ENCODE measurements around the gene MYRF.

MYRF gene

DNA sequence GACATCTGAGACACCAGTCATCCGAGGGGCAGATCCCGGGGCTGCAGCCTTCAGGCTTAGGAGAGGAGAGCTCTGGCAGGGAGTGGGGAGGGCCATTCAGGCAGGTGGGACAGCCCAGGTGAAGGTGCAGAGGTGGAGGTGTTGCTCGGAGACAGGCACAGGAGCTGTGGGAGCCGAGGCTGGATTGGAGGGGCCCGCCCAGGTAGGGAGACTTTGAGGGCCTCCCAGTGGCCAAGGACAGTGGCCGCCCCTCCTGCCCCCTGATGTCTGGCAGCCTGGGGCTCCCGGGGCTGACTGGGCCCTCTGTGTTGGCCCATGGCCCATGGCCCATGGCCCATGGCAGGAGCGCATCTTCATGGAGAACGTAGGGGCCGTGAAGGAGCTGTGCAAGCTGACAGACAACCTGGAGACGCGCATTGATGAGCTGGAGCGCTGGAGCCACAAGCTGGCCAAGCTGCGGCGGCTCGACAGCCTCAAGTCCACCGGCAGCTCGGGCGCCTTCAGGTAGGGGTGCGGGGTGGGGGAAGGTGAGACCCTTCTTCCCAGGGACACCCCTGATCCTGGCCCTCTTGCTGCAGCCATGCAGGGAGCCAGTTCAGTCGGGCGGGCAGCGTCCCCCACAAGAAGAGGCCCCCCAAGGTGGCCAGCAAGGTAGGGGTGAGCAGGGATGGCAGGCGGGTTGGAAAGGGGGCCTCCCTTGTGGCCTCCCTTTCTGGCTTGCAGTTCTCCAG, 26.6 kb downstream of the MYRF start:
- DNase-seq: no peak

DNA sequence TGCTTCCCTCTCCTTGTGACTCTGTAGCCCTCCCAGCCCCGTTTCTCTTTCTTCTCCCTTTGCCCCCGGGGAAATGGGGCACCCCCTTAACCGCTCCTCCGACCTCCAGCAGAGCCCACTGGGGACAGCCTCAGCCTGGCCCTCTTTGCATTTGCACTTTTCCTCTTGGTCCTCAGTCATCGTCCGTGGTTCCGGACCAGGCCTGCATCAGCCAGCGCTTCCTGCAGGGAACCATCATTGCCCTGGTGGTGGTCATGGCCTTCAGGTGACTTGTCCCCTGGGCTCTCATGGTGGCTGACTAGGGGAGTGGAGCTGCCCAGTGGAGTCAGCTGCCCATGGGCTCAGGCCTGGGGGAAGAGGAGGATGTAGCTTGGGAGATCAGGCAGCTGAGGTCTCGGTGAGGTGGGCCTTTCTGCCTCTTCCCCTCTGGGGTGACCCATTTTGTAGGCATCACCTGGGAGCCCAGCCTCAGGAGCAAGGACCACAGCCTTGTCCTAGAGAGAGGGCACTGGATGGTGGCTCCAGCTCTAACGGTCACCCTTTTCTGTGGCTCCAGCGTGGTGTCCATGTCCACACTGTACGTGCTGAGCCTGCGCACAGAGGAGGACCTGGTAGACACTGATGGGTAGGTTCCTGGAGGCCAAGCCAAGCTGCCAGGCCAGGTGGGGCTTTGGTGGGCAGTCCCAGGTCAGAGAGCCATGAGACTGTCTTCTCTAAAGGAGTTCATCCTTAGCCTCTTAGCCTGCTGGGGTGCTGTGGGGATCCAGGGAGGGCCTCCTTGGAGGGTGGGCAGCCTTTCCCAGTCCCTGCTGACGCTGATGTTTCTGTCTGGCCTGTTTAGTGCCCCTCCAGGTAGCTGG, 27.5 kb downstream of the MYRF start:
- no peak for DNase-seq

DNA sequence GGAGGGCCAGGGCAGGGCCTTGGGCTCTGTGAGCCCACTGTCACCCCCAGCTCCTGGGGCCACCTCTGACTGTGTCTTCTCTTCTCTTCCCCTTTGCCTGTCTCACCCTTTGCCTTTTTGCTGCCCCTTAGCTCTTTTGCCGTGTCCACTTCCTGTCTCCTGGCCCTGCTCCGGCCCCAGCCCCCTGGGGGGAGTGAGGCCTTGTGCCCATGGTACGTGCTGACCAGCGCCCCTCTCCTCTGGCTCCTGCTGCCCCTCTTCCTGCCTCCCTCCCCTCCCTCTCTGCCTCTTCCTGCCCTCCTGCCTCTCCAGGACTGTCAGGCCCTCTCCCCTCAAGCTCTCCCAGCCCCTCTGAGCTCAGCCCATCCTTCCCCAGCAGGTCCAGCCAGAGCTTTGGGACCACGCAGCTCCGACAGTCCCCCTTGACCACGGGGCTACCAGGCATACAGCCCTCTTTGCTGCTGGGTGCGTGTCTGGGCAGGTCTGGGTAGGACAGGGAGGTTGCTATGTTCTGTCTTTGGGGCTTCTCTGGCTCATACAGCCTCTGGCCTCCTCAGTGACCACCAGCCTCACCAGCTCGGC, 28.2 kb downstream of the MYRF start:
- DNase-seq: no peak

DNA sequence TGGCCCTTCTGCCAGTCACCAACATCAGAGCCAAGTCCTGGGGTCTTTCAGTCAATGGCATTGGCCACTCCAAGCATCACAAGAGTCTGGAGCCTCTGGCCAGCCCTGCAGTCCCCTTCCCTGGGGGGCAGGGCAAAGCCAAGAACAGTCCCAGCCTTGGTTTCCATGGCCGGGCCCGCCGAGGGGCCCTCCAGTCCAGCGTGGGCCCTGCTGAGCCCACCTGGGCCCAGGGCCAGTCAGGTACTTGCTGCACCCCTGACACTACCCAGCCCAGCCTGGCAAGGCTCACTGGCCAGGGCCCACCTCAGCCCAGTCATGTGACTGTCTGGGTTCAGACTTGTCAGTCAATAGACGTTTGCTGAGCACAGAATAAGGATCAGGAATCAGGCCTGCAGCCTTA, 29.1 kb downstream of the MYRF start:
- DNase-seq: no peak

DNA sequence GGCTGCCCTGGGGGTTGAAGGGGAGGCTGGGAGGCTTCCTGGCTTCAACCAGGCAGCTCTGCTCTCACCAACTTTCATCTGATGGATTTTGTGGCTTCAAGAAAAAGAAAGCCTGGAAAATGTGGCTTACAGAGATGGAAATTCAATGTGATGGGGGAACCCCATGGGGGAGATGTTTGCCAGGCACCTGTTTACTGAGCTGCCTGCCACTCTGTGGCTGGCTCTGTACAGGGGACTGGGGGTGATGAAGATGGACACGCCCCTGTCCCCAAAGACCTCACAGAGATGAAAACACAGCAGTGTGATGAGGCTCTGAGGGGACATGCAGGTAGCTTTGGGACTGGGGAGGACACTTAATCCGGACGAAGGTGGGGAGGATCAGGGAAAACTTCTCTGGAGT, 29.9 kb downstream of the MYRF start:
- no peak for DNase-seq

DNA sequence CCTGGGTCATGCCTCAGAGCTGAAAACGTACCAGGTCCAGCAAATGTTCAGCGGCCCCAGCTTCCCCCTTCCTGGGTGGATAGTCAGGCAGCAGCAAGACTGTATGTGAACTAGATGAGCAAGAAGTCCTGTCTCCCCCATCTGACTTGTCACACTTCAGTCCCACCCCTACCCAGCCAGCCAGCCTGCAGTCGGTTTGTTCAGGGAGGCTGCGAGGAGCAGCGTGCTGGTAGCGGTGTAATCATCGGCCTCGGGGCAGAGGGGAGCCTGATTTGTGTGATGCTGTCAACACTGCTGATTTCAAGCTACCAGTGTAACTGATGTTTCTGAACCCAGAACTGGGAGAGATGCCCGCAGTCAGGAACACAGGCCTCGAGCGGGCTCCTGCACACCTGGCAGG, 30.4 kb downstream of the MYRF start:
- no peak for DNase-seq

DNA sequence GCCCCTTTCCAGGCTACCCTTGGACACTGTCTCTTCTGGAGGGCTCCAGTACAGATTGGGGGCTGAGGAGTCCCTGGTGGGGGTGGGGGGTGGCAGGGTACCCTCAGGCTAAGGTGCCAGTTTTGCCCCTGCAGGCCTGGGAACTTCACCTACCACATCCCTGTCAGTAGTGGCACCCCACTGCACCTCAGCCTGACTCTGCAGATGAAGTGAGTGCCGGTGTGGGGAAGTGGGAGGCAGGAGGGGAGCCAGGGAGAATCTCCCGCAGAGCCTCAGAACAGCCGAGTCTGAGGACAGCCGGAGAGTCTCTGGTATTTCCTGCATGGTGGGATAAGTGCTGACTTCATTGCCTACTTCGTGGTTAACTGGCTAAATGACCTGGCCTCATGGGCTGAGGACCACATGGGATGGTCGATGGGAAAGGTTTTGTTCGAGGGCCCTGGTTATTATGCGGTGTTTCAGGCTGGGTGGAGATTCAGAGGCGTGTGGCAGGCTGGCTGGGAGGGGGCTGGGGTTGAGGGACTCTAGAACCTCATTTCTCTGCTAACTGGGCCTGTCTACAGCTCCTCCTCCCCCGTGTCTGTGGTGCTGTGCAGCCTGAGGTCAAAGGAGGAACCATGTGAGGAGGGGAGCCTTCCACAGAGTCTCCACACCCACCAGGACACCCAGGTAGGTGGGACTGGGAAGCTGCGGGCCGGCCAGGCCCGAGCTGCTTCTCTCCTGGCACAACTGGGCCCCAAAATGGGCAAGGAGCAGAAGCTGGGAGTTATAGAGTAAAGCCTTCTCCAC, 31.5 kb downstream of the MYRF start:
- DNase-seq: no peak

DNA sequence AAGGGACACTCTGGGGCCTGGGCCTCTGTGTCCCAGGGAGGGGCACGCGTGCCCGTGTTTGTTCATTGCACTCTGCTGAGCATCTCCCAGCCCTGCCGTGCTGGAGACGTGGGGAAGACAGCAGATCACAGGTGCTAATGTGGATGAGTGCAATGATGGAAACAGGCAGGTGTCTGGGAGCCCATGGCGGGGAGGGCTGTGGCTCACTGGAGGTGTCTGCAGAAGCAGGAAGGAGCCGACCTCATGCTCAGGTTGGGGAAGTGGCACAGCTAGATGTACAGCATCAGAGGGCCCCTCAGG, 32.0 kb downstream of the MYRF start:
- no peak for DNase-seq

DNA sequence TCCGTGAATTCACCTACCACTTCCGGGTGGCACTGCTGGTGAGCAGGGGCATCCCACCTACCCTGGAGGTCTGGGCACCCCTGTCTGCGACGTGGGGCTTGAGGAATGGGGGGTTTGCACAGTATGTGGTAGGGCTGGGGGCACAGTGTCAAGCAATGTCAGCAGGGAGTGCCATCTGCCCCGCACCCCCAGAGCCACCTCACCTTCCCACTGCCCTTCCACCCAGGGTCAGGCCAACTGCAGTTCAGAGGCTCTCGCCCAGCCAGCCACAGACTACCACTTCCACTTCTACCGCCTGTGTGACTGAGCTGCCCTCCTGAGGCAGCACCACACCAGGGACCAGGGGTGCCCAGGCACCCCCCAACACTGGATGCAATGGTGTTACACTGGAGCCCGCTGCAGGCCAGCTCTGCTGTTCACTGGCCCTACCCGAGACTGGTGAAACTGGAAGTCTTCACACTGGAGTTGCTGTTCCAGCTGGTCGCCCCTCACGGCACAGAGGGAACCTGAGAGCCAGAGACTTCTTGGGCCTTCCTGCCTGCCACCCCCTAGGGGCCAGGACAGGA, 33.5 kb downstream of the MYRF start:
- no peak for DNase-seq

DNA sequence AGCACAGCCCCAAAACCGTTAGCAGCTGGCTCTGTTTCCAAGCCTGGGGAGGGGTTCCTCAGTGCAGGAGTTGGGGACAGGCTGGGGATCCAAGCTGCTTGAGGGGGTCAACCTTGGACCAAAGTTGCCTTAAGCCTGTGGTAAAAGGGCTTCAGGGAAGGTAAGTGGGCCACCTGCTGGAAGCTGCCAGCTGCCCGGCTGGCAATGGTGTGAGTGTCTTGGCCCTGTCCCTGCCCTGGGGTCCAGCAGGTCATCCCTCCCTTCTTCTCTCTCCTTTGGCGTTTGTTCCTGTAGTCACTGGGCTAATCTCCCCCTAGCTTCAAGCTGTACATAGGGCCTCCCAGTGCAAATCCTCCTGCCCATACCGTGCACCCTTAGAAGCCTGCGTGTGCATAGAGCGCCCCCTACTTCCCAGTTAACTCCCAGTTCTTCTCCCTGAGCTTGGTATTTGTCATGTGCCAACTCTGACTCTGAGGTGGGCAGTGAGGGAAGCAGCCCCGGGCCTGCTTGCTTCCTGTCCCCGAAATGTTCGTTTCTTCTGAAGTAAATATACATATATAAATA, 35.6 kb downstream of the MYRF start:
- no peak for DNase-seq

DNA sequence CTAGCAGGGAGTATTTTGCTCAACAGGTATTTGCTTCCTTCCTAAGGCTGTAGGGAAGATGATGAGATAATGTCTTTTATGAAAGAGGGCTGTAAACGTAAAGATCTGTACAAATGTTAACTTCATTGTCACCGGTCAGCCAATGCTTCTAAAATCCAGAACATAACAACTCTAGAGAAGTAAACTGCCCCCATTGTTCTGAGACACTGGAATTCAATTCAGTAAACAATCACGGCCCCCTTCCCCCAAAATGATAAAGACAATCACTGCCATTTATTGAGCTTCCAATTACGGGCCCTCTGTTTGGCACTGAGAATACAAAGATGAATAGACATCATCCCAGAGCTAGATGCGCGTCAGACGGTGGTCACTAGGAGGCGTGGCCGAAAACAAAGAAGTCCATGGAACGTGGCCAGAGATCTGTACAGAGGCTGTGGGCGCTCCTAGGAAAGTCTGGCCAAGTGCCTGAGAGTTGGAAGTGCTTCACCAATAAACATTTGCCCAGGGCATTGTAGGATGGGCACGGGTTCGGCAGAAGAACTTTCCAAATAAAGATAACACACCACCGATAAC, 39.4 kb downstream of the MYRF start:
- DNase-seq: peak; percentile 35

DNA sequence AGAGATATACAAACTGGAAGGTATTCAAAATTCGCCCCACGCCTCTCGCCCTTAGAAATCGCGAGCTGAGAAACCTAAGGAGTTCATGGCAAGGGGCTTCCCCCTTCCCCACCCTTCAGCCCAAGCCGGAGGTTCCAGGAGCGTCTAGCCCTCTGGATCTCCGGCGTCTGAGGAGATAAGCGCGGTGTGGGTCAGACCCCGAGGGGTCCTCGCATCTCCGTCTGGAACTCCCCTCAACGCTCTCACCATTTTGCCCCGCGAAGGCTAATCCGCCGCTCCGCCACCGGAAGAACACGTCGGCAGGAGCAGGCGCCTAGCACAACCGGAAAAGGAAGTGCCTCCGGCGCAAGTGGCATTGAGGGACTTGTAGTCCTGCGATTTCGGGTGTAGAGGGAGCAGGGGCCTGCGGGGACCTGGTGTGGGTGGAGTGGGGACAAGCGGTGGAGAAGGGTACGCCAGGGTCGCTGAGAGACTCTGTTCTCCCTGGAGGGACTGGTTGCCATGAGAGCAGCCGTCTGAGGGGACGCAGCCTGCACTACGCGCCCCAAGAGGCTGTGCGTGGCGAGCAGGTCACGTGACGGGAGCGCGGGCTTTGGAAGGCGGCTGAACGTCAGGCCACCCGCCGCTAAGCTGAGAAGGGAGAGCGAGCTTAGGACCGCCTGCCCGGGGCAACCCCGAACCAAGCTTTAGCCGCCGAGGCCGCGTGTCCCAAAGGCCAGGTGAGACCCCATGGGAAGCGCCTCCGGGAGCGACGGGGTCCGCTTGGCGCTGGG, 40.1 kb downstream of the MYRF start, which contains the start of the genes FEN1 and TMEM258:
TSS of gene FEN1 (plus strand) at position 602 of the 773 bp plus-strand sequence. CDS start 2,451 bp downstream, outside the sequence.
TSS of gene TMEM258 (minus strand) at position 290 of the 773 bp plus-strand sequence. CDS start at position 249, 41 bp downstream.
- peak; percentile 93 for DNase-seq

DNA sequence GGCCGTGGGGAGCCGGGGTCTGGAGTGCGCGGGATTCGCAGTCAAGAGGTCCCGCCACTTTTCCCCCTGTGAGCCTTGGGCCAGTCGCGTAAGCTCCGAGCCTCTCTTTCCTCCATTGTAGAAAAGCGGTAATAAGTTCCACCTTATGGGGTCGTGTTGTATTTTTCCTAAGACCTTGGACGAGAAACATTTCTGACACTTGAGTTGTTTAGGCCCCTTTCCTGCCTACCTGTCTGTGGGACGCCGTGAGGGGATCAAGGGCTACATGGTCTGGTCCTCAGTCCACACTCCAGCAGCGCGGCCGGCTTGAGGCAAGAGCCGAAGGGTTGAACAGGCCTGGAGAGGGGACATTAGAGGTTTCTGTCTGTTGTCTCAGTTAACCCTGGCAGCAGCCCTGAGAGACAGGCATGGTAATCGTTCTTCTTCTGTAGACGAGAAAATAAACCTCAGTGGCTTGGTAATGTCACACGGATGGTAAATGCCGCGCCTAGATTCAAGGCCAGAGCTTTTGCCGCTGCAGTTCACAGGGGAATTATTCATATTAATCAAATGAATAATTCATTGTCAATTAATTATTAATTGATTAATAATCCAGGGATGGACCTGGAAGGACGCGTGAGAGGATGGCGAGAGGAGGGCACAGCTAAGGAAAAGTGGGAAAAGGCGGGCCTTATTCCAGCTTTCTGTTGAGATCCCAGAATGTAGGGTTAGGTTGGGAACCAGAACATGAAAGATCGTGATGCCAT, 40.8 kb downstream of the MYRF start:
- no peak for DNase-seq

DNA sequence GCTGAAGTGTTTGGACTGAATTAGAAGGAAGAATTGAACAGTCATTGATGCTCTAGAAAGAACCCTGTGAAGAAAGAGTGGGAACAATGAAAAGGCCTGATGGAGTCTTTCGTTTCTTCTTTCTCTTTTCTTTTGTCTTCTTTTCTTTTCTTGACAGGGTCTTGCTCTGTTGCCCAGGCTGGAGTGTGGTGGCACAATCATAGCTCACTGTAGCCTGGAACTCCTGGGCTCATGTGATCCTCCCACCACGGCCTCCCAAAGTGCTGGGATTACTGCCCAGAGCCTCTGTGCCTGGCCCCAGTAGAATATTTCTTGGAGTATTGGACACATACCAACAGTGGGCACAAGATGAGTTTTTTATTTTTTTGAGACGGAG, 41.4 kb downstream of the MYRF start:
- no peak for DNase-seq

DNA sequence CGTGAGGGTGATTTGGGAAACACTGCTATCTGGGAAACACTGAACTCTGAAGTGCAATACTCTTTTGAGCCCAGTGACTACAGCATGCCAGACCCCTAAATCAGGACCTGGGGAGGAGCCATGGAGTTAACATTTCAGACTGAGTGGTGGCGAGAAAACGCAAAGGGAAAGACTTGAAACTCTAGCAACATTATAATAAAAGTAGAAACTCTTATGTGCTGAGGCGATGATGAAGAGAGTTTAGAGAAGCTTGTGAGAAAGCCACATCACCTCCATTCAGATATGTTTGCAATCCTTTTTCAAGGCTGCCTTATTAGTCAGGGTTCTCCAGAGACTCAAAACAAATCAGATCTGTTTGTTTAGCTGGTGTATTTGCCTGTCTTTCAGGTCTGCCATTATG, 42.1 kb downstream of the MYRF start:
- DNase-seq: no peak

DNA sequence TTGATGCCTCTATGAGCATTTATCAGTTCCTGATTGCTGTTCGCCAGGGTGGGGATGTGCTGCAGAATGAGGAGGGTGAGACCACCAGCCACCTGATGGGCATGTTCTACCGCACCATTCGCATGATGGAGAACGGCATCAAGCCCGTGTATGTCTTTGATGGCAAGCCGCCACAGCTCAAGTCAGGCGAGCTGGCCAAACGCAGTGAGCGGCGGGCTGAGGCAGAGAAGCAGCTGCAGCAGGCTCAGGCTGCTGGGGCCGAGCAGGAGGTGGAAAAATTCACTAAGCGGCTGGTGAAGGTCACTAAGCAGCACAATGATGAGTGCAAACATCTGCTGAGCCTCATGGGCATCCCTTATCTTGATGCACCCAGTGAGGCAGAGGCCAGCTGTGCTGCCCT, 43.0 kb downstream of the MYRF start:
- DNase-seq: no peak

DNA sequence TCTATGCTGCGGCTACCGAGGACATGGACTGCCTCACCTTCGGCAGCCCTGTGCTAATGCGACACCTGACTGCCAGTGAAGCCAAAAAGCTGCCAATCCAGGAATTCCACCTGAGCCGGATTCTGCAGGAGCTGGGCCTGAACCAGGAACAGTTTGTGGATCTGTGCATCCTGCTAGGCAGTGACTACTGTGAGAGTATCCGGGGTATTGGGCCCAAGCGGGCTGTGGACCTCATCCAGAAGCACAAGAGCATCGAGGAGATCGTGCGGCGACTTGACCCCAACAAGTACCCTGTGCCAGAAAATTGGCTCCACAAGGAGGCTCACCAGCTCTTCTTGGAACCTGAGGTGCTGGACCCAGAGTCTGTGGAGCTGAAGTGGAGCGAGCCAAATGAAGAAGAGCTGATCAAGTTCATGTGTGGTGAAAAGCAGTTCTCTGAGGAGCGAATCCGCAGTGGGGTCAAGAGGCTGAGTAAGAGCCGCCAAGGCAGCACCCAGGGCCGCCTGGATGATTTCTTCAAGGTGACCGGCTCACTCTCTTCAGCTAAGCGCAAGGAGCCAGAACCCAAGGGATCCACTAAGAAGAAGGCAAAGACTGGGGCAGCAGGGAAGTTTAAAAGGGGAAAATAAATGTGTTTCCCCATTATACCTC, 43.6 kb downstream of the MYRF start:
- DNase-seq: no peak

DNA sequence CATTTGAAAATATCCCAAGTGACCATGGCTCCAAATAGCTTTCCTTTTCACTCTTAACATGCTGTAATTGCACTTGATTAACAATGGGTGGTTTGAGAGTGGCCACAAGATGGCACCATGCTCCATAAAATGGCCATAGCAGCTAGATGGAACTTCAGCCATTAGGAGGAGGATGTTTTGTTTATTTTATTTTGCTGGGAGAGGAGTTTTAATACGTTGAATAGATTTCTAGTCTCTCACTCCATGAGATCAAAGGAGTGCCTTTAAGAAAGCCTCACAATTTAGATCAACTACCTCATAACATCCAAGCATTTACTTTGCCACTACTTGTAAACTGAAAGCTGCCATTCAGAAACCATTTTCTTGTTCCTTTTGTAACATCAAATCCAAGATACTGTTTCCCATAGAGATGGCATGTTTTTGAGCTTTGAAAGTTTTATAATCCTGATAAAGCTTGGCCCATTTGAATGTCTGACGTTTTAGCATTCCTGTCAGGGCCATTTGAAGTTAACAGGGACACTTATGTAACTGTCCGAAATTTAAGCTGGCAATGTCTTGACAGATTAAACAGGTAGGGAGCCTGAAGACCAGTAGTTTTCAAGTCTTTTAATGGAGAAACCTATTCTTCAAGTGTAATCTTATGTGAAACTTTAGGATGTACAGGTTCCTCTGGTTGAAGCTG, 45.0 kb downstream of the MYRF start:
- peak; percentile 69 for DNase-seq

DNA sequence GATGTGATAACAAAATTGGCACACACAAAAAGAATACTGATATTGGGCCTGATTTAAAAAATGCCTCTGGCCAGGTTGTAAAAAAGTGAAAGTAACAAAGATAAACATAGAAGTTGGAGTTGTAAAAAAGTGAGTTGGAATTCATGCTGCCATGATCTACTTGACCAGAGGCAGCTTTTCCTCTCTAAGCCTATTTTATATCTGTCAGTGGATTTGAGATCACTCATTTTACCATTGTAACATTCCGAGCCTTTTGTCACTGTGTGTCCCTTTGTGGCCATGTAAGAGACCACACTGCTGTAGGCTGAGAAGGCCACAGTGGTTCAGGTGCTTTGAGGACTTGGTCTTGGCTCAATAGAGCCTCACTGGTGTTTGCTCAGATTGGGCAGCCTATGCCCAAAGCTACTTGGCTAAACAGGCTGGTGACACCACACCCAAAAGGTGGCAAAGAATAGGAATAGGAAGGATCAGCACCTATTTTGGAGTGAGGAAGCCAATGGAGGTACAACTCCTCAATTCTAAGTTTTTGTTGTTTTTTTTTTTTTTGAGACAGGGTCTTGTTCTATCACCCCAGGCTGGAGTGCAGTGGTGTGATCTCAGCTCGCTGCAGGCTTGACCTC, 47.3 kb downstream of the MYRF start:
- DNase-seq: no peak

All from NCI-H345 (cell line).